ENCODE results near the gene ZBTB7A.
A peak's percentile ranks its signal among the peaks of the same experiment; 100 is the strongest.
"Not testable (repeated sequence)": the region's sequence is repeated elsewhere in the genome, so short reads cannot be mapped to it uniquely, and the experiment has no call there.

ZBTB7A gene

DNA sequence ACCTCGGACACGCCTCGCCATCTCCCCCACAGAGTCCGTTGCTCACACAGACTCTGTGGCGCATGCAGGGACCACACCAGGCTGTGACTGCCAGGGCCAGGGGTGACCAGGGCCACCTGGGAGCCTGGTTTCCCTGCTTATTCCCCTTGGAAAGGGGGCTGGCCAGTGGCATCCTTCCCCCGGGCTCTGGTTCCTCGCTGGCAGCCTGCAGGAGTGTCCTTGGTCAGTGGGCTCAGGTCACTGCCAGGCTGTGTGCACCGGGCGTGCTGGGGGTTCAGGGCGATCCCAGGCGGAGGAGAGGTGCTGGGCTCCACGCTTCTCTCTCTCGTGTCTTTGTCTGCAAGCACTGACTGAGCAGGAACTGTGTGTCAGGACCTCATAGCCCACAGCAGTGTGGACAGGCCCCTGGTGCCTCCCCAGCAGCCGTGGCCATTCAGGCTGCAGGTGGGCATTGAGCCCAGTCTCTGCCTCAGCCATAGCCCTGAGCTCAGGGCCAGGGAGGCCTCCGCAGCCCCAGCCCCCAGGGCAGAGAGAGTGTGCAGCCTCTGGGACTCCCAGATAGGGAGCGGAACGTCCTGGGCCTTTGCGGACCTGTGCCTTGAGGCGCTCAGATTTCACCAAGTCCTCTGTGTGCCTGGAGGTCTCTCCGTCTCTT is 52.7 kb downstream of the ZBTB7A start:
- DNase-seq: no peak

DNA sequence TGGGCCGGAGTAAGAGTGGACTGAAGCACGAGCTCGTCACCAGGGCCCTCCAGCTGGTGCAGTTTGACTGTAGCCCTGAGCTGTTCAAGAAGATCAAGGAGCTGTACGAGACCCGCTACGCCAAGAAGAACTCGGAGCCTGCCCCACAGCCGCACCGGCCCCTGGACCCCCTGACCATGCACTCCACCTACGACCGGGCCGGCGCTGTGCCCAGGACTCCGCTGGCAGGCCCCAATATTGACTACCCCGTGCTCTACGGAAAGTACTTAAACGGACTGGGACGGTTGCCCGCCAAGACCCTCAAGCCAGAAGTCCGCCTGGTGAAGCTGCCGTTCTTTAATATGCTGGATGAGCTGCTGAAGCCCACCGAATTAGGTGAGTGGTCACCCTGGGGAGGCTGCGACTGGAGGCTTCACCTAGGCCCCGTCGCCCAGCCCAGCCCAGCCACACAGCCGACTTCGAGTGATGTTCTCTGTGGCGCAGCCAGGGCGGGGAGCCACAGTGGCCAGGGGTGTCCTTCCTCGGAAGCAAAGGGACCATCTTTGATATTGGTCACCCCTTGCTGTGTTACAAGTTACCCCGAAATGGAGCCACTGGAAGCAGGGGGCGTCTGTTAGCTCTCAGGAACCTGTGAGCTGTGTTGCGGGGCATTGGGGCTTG is 53.6 kb downstream of the ZBTB7A start:
- DNase-seq: no peak

DNA sequence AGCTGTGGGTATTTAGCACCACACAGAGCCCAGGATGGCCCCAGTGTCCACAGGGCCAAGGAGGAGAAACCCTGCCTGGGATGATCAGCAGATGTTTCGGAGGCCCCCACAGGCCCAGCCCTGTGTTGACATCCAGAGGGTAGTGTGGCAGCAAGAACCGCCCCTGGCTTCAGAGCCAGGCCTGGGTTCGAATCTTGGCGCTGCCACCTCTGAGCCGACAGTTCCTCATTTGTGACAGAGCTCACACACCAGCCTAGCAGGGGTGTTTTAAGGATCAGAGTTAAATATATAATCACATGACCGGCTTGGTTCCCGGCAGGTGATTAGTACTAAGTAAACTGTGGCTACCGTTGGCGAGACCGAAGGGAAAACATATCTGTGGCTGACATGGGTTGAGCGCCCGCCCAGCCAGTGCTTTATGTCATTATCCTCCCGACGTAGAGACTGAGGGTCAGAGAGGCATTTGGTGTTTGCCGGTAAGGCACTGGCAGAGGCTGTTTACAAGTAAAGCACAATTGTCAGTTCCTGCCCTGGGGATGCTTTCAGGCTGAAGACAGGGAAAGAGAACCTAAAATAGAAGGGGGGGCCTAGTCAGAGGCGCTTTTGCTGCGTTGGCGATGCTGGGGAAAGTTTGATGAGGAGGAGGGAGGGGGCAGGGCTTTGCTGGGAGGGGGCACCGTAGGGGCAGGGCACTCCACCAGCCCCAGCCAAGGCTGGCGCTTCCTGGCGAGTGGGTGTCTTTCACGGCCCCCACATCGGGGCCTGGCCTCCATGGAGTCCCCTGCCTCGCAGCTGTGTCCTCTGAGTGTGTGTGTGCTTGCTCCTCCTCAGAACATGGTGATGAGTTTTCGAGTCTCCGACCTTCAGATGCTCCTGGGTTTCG is 54.4 kb downstream of the ZBTB7A start:
- DNase-seq: no peak

DNA sequence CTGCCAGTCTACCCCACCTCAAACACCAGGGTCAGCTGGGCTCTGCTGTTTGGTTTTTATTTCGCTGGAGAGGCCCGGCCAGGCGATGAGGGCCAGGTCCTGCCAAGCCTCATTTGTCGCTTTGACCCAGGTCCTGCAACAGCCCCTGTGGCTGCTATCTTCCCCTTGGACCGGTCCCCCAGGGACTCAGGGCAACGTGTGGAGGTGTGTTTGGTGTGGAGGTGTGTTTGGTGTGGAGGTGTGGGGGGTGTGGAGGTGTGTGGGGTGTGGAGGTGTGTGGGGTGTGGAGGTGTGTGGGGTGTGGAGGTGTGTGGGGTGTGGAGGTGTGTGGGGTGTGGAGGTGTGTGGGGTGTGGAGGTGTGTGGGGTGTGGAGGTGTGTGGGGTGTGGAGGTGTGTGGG is 55.3 kb downstream of the ZBTB7A start:
- DNase-seq: not testable (repeated sequence)

DNA sequence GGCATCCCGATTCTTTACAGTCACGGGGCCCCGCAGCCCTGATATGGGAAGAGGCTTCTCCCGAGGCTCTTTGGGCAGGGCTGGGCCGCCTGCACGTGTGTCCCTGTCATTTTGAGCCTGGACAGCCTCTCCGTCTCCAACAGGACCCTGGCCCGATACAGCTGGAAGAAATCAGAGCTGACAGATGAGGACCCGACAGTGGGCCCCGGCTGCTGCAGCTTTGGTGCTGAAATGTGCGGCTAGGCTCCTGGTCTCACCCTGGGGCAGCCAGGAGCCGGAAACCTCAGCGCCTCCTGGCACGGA is 55.9 kb downstream of the ZBTB7A start:
- no peak for DNase-seq

DNA sequence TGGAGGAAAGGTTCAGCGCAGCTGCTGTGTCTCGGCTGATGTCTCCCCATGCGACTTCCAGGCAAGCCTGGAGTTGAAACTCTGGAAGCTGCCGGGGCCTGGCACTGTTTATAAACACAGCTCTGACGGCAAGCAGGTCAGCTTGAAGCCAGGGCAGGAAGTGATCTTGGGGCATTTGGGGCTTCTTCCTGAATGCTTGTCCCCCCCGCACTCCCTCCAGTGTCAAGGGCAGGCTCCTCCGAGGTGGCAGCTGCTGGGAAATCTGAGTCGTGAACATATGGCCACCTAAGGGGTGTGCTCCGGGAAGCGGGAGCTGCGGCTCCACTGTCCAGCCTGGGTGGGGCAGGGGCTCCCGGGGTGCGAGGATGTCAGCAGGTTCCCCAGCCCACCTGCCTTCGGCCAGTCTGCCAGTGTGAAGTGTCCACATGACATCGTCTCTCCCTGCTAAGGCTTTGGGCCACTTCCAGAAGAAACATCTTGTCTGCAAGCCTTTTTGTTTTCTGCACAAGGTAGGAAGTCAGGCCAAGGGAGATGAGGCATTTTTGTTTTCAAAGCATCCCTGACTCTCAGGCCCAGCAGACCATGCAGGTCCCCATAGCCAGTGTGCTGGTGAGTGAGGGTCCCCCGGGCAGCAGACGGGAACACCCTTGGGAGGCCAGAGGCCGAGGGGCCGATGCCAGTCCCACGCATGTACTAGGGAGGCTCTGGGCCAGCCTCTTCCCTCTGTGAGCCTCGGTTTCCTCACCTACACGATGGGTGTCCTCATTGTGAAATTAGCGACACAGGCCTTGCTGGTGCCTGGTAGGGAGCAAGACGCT is 56.5 kb downstream of the ZBTB7A start:
- no peak for DNase-seq

DNA sequence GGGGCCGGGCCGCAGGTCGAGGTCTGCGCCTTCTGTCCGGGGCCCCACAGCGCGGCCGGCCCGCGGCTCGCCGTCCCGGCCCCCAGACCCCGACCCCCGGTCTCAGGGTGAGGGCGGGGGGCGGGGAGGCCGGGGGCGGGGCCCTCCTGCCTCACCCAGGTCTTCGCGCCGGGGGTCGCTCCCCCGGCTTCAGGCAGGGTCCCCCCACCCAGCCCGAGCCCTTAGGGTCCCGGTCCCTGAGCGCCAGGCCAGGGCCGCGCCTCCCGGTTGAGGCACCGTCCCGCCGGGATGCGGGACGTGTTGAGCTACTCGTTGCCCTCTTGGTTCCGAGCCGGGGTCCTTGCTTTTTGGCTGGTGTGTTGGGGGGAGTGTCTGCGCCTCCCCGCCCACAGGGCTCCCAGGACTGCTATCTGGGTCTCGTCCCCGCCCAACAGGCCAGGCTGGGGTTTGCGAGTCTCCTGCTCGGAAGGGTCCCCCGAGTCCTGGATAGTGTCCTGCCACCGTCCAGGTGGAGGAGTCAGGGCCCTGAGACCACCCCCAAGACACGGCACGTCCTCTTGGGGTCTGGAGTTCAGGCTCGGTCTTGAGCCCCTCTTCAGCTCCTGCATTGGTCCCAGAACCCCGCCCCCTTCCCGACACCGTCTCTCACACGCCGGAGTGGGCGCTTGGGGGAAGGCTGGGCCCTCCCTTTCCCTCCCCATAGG is 58.7 kb downstream of the ZBTB7A start:
- DNase-seq: no peak

DNA sequence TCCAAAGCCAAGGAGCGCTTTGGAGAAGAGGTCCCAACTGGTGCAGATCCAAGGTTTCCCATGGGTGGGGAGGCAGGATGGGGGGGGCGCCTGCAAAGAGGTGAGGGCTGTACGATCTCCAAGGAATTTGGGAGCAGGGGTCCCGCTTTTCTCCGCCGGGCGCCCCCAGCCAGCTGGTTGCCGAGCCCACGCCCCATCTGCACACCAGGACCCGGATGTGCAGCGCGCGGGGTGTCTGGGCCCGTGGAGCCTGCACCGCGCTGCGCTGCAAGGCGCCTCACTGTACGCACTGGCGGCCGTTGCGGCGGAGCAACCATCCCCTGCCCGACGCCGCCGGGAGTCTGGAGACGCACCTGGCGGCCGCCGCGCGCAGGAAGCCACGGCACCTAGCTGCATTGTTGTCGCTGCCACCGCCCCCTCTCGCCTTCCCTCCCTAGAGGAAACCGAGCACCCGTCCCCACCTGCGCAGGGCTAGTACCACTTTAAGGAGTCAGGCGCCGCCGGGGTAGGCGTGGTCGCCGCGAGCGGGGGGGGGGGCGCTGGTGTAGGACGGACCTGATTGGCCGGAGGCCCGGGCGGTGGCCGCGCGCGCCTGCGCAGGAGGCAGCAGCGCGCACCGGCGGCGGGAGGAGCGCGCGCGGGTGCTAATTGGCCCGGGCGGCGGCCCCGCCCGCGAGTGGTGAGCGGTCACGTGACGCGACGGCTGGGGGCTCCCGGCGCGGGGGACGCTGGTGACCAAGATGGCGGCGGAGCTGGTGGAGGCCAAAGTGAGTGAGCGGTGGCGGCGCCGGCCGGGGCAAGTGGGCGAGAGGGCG is 59.5 kb downstream of the ZBTB7A start, which contains the start of gene PIAS4:
TSS of gene PIAS4 (plus strand) at position 716 of the 815 bp plus-strand sequence. CDS start at position 741, 25 bp downstream.
- DNase-seq: peak; percentile 76

DNA sequence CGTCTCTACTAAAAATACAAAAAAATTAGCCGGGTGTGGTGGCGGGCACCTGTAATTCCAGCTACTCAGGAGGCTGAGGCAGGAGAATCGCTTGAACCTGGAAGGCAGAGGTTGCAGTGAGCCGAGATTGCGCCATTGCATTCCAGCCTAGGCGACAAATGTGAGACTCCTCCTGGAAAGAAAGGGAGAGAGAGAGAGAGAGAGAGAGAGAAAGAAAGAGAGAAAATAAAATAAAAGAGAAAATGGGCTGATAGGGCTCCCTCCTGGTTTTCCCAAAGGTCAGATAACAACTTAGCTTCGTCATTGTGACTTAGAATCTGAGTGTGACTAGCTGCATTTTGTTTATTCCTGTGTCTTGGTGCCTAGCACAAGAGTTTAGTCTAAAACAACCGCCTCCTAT is 61.3 kb downstream of the ZBTB7A start:
- not testable (repeated sequence) for DNase-seq

DNA sequence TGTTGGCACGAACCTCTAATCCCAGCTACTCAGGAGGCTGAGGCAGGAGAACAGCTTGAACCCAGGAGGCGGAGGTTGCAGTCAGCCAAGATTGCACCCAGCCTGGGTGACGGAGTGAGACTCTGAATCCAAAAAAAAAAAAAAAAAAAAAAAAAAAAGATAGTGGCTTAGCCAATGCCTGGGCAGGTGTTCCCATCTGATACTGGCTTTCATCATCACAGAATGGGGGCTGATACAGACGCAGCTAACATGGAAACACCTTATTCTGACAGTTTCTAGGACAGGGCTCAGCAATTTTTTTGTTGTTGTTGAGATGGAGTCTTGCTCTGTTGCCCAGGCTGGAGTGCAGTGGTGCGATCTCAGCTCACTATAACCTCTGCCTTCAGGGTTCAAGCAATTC is 65.9 kb downstream of the ZBTB7A start:
- DNase-seq: not testable (repeated sequence)

DNA sequence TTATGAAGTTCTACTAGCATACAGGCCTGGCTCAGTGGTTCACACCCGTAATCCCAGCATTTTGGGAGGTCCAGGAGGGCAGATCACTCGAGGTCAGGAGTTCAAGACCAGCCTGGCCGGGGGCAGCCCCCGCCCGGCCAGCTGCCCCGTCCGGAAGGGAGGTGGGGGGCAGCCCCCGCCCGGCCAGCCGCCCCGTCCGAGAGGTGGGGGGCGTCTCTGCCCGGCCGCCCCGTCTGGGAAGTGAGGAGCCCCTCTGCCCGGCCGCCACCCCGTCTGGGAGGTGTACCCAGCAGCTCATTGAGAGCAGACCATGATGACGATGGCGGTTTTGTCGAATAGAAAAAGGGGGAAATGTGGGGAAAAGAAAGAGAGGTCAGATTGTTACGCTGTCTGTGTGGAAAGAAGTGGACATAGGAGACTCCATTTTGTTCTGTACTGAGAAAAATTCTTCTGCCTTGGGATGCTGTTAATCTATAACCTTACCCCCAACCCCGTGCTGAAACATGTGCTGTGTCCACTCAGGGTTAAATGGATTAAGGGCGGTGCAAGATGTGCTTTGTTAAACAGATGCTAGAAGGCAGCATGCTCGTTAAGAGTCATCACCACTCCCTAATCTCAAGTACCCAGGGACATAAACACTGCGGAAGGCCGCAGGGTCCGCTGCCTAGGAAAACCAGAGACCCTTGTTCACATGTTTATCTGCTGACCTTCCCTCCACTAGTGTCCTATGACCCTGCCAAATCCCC is 67.9 kb downstream of the ZBTB7A start:
- DNase-seq: not testable (repeated sequence)

DNA sequence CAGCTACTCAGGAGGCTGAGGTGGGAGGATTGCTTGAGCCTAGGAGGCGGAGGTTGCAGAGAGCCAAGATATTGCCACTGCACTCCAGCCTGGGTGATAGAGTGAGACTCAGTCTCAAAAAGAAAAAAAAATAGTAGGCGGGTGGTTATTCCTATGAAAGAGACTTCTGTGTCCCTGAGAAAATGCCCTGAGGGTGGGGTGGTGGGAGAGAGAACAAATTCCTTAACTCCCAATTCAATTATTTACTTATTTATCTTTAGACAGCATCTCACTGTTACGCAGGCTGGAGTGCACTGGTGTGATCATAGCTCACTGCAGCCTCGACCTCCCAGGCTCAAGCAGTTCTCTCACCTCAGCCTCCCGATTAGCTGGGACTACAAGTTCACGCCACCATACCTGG is 71.1 kb downstream of the ZBTB7A start:
- DNase-seq: no peak

All from kidney glomerular epithelial cell (primary cell).